ENCODE data around the gene CEACAM18.
A peak's percentile ranks its signal among the peaks of the same experiment; 100 is the strongest.
"Not testable (repeated sequence)": the region's sequence is repeated elsewhere in the genome, so short reads cannot be mapped to it uniquely, and the experiment has no call there.

CEACAM18 gene

DNA sequence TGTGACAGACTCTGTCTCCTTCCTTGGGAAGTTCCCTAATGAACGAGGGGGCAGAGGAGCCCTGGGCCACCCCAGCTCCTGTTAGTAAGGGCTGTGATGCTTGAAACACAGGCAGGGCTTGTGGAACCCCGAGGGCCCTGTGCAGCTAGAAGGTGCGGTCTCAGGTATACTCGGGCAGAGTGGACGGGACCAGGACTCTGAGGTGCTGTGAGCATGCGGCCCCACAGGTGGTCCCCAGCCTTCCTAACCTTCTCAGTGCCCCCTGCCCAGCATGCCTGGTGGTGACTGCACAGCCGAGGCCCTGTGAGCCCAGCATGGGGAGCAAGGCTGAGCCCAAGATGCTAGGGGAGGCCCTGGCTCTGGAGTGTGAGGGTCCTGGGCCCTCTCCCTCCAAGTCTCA lies 16.1 kb upstream of the CEACAM18 start:
- DNase-seq: no peak

DNA sequence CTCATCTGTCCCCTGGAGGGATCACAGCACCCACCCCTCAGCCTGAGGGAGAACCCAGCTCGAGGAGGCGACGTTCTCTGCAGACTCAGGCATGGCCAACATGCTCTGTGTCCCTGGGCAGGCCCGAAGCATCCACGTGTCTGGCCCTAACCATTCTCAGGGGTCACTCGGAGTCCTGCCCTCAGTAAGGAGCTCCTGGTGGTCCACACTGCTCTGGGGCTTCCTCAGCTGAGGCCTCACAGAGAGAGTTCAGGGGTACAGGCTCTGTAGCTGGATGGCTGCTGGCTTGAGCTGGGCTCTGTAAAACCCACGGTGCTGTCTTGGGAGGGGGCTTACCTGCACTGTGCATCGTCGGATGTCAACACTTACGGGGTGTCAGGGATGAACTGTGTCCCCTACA lies 15.7 kb upstream of the CEACAM18 start:
- no peak for DNase-seq

DNA sequence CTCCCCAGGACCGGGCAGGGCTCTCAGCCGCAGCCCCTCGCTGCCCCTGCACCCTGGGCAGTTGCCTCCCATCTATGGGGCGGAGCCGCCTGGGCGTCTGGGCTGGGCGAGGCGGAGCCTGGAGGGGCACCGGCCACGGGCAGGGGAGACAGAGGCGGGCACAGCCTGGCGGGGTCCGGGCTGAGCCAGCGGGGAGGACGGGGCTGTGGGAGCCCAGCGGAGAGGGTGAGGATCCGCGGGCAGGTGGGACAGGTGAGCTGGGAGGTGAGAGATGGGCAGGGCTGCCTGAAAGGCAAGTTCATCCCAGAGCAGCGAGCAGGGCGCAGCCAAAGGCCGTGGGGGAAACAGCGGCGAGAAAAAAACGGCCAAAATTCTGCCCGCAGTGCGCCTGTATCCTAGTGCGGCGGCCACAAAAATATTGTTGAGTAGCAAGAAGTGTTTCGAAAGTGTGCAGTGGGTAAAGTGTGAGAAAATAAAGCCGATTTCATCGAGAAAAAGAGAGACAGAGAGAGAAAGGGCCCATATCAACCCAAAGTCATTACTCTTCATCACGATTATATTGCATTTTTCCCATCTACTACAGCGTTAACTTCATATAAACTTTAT lies 14.3 kb upstream of the CEACAM18 start:
- not testable (repeated sequence) for DNase-seq

DNA sequence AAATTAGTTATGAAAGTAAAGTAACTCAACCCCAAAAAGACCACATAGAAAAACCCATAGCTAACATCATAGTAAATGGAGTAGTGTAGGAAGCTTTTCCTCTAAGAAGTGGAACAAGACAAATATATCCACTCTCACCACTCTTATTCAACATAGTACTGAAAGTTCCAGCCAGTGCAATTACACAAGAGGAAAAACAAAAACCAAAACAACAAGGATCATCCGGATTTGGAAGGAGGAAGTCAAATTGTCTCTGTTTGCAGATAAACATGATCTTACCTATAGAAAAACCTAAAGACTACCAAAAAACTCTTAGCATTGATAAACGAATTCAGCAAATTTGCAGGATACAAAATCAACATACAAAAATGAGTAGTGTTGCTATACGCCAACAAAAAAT lies 11.6 kb upstream of the CEACAM18 start:
- no peak for DNase-seq

- no peak for DNase-seq
Measured at GRCh38 chr19:51467864-51468544, 10.3 kb upstream of the CEACAM18 start.

DNA sequence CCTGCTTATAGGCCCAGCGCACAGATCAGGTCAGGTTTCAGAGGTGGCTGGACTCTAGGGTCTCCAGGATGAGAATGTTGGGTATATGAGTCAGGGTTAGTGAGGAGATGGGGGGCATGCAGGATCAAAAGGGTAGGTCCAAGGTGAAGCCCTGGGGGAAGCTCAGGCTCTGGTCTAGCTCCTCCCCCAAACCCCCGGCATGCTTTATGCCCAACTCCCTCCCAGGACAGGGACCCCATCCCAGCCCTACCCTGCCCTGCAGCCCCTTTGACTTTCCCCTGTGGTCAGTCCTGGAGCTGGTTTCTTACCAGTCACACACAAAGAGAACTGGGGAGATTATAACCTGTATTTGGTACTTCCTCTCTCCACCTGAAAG lies 9.8 kb upstream of the CEACAM18 start:
- no peak for DNase-seq

GRCh38 chr19:51469162-51469561 lies 9.2 kb upstream of the CEACAM18 start:
- DNase-seq: no peak

GRCh38 chr19:51469629-51470028 lies 8.7 kb upstream of the CEACAM18 start:
- no peak for DNase-seq

DNA sequence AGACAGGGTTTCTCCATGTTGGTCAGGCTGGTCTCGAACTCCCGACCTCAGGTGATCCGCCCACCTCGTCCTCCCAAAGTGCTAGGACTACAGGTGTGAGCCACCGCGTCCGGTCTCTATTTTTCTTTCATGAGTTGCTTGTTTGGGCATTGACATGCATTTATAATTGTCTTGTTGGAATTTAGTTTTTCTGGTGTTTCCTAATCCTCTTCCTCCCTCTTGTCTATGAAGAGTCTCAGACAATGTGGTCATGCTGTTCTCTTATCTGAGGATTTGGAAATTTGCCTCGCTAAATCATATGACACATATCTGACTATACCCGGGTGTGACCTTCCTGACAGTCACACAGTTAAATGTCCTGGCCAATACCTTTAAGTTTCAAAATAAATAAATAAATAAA lies 7.4 kb upstream of the CEACAM18 start:
- no peak for DNase-seq

GRCh38 chr19:51471527-51471926 lies 6.8 kb upstream of the CEACAM18 start:
- DNase-seq: no peak

GRCh38 chr19:51472607-51473006 lies 5.7 kb upstream of the CEACAM18 start:
- no peak for DNase-seq

DNA sequence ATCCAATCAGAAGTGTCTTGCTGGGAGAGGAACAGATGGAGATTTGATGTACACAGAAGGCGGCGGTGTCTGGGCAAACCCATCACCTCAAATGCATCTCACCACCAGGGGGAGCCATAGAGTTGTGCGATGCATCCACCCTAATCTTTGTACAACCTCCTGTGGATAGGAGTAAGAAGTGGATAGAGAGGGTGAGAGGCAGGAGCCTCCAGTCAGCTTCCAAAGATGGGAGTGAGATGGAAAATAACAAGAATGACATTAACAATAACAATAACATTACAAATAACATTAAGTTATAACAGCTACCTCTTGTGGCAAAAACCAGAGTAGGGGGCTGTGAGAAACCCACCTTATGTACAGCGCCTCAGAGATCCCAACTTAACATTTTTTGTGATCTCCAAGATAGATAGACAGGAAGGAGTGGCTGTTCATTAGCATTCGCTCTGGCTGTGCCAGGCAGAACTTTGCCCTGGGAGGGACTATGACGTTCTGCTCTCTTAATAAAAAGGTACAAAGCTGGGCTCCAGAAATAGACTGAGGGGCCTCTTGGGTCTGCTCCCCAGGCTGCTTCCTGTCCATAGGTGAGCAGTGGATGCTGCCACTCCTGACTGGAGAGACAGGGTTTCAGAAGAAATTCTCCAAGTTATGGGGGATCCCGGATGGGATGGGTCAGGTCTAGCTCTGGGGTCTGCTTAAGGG lies 5.2 kb upstream of the CEACAM18 start:
- peak; percentile 86 for DNase-seq

DNA sequence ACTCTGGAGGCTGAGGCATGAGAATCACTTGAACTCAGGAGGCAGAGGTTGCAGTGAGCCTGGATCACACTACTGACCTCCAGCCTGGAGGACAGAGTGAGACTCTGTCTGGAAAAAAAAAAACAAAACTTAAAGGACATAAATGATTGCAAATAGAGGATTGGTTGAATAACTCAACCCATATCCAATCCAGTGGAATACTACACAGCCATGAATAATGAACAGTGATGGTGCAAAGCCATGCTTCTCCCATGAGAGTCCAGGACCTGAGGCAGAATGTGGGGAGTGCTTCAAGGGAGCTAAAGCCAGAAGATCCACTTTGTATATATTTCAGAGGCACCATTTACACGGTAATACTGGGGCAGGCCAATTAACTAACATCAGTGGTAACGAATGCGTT lies 2.2 kb upstream of the CEACAM18 start:
- no peak for DNase-seq

DNA sequence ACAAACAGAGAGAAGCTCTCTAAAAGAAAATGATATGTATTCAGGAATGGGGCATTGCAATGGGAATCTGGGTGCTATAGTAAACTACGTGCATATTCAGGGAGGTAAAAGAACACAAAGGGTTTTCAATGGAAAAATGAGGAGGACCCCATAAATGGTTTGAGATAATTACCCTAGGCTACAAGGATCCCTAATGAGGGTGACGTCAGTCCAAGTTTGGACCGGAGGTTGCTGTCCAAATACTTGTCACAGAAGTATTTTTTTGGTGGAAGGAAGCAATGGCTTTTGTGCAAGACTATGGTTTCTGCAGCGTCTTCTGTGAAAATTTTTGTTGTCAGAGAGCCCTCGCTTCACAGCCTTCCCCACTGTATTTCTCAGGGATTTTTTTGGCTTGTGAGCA lies 995 bp upstream of the CEACAM18 start:
- no peak for DNase-seq

DNA sequence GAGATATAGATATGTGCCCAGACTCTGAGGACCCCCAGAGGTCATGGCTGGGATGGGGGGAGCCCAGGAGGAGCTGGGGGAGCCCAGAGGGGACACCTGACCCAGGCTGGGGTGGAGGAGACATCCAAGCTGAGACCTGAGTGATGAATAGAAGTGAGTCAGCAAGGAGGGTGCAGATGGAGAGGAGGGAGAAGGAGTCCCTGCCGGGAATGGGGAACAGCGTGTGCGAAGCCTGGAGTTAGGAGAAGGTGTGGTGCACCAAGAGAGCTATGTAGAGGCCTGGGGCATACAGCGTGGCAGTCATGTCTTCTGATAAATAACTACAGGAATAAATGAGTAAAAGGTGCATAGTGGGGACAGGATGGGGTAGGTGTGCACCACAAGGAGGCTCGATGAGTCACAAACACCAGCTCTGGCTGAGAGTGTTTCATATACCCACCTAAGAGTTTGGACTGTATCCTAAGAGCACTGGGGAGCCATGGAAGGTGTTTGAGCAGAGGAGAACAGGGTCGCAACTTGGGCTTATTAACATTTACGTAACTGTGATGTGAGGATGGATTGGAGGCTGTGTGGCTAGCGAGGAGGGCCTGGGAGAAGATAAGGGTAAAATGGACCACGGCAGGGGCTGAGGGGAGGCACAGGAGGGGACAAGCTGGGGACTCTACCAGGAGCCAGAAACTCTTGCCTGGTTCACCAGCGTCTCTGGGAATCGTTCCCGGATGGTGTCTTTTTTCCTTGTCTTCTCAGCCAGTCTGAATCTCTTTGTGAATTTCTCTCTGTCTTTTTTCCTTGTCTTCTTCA lies 1.4 kb downstream of the CEACAM18 start:
- DNase-seq: peak; percentile 54

DNA sequence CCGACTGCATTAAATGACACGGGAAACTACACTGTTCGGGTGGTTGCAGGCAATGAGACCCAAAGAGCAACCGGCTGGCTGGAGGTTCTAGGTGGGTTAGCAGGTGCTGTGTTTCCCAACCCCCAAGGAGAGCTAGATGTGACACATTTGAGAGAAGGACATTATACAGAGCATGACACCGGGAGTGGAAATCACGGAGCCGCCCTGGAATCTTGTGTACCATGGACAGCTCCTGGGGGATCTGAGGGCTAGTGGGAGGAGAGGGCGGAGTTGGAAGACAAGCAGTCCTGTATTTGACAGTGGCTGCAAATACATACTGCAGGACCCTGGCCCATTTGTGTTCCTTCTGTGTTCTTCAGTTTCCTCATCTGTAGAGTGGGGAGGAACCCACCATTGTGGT lies 2.3 kb downstream of the CEACAM18 start:
- DNase-seq: peak; percentile 25

GRCh38 chr19:51485960-51486660 lies 7.8 kb downstream of the CEACAM18 start:
- no peak for DNase-seq

DNA sequence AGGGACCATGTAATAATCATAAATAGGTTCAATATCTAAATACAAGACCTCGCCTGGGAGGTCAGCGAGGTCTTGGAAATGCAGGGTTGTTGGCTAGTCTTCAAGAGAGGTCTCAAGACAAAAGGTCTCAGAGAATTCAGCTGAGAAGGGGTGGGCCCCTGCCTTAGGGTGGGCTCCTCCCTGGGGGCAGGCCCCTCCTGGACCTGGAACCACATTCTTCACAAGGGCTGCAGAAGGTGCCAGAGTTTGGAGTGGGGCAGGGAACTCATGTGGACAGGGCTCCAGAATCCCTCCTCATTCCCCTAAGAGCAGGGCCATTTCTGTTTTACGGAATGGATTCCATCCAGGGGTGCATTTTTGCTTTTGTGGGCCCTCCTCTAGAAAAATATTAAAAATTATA lies 10.2 kb downstream of the CEACAM18 start:
- no peak for DNase-seq

GRCh38 chr19:51489113-51489512 lies 10.8 kb downstream of the CEACAM18 start:
- no peak for DNase-seq

GRCh38 chr19:51490676-51491075 lies 12.3 kb downstream of the CEACAM18 start:
- no peak for DNase-seq

- no peak for DNase-seq
Measured at GRCh38 chr19:51491586-51491985, 13.2 kb downstream of the CEACAM18 start.

- no peak for DNase-seq
Measured at GRCh38 chr19:51493776-51494175, 15.4 kb downstream of the CEACAM18 start.

- no peak for DNase-seq
Measured at GRCh38 chr19:51497666-51498065, 19.3 kb downstream of the CEACAM18 start.

Data from stimulated activated CD4-positive, alpha-beta T cell treated with anti-CD3 and anti-CD28 coated beads, Interleukin-1b, Interleukin-23, amount 100 ng/mL, for 48 hours (primary cell).